GM19397 (cell line): ENCODE measurements around the gene COL4A2.
"Not testable (repeated sequence)": the region's sequence is repeated elsewhere in the genome, so short reads cannot be mapped to it uniquely, and the experiment has no call there.

Source experiments
- ATAC-seq: cut with Tn5 transposase; IDR thresholded peaks from one replicate; pipeline ENCODE4 v1.9.1; 2021; ENCODE audit warnings: mild to moderate bottlenecking, moderate library complexity; ENCODE audit not compliant: unreplicated experiment

COL4A2 gene

GRCh38 chr13:110305949-110306339 lies 1.1 kb upstream of the COL4A2 start:
- no peak for ATAC-seq

- no peak for ATAC-seq
These were observed 634 bp upstream of the COL4A2 start for GRCh38 chr13:110306340-110306959.

GRCh38 chr13:110307767-110308655 lies 927 bp downstream of the COL4A2 start:
- ATAC-seq, result no peak

- ATAC-seq, result no peak
These were observed 1.7 kb downstream of the COL4A2 start for GRCh38 chr13:110308656-110309359.

GRCh38 chr13:110309661-110310524 lies 2.8 kb downstream of the COL4A2 start:
- ATAC-seq, result no peak

- no peak for ATAC-seq
These were observed 3.7 kb downstream of the COL4A2 start for GRCh38 chr13:110310541-110311442.

- no peak for ATAC-seq
These were observed 4.6 kb downstream of the COL4A2 start for GRCh38 chr13:110311443-110312338.

GRCh38 chr13:110312339-110313031 lies 5.4 kb downstream of the COL4A2 start:
- ATAC-seq, result no peak

GRCh38 chr13:110313261-110313660 lies 6.2 kb downstream of the COL4A2 start:
- not testable (repeated sequence) for ATAC-seq

GRCh38 chr13:110313733-110314132 lies 6.6 kb downstream of the COL4A2 start:
- not testable (repeated sequence) for ATAC-seq

GRCh38 chr13:110314516-110315245 lies 7.6 kb downstream of the COL4A2 start:
- no peak for ATAC-seq

- ATAC-seq, result no peak
These were observed 9.1 kb downstream of the COL4A2 start for GRCh38 chr13:110316196-110316595.

GRCh38 chr13:110317093-110317492 lies 10.0 kb downstream of the COL4A2 start:
- no peak for ATAC-seq

- ATAC-seq, result no peak
These were observed 10.6 kb downstream of the COL4A2 start for GRCh38 chr13:110317496-110318195.

- ATAC-seq, result no peak
These were observed 11.8 kb downstream of the COL4A2 start for GRCh38 chr13:110318920-110319319.

- no peak for ATAC-seq
These were observed 12.3 kb downstream of the COL4A2 start for GRCh38 chr13:110319397-110319773.
